HepG2 (cell line): ENCODE results near the gene SPATA33. TPM values are rescaled to one million over a fixed set of nuclear protein-coding genes. Genes with fewer than 3 reads are reported as not detected.
A peak's percentile ranks its signal among the peaks of the same experiment; 100 is the strongest.

Source experiments
- EEA1 ChIP-seq: sonication (generic); formaldehyde crosslinking; IDR thresholded peaks from 2 replicates; pipeline ENCODE4 v1.5.1; 2020; ENCODE audit warnings: mild to moderate bottlenecking, missing genetic modification reagents, borderline replicate concordance
- KMT2B ChIP-seq: IDR thresholded peaks from 2 replicates; pipeline ENCODE4 v1.6.1; 2016; ENCODE audit warnings: missing genetic modification reagents, missing compliant biosample characterization
- MTA3 ChIP-seq: sonication (generic); formaldehyde crosslinking; IDR thresholded peaks from 2 replicates; pipeline ENCODE4 v1.4.0; 2020; ENCODE audit warnings: missing genetic modification reagents
- NCOR1 ChIP-seq: fragments of 200-600 bp; sonication (generic); IDR thresholded peaks from 2 replicates; pipeline ENCODE4 v1.7.0; 2017; ENCODE audit warnings: antibody characterized with exemption, low read length, borderline replicate concordance
- PAF1 ChIP-seq: IDR thresholded peaks from 2 replicates; pipeline ENCODE4 v1.6.1; 2016; ENCODE audit warnings: missing genetic modification reagents, missing compliant biosample characterization
- RELA ChIP-seq: sonication (generic); formaldehyde crosslinking; IDR thresholded peaks from 2 replicates; pipeline ENCODE4 v1.4.0; 2020; ENCODE audit warnings: missing genetic modification reagents
- RFXANK ChIP-seq: IDR thresholded peaks from 2 replicates; pipeline ENCODE4 v1.6.1; 2016
- SALL2 ChIP-seq: sonication (generic); formaldehyde crosslinking; IDR thresholded peaks from 2 replicates; pipeline ENCODE4 v1.8.1; 2023; ENCODE audit warnings: mild to moderate bottlenecking, missing genetic modification reagents, inconsistent platforms
- SIN3A ChIP-seq: IDR thresholded peaks from 2 replicates; pipeline ENCODE4 v1.6.1; 2011; ENCODE audit warnings: low read depth, mild to moderate bottlenecking, control low read depth, low read length, borderline replicate concordance
- SRSF4 ChIP-seq: fragments of 200-400 bp; formaldehyde crosslinking; IDR thresholded peaks from one replicate; pipeline ENCODE4 v1.6.1; 2018; ENCODE audit warnings: mild to moderate bottlenecking, low read depth, low read length, moderate library complexity; ENCODE audit not compliant: poor library complexity, severe bottlenecking
- TCF12 ChIP-seq, 2 experiments: fragments of 450-650 bp in 1 of 2; sonication (generic) in 1 of 2; formaldehyde crosslinking in 1 of 2; IDR thresholded peaks; 2 replicates each; pipeline versions ENCODE4 v1.6.1 to v1.8.0; 2017 to 2022; ENCODE audit warnings: antibody characterized with exemption in 1 of 2, mild to moderate bottlenecking in 1 of 2, missing genetic modification reagents in 1 of 2, moderate library complexity in 1 of 2
- ZNF124 ChIP-seq: sonication (generic); formaldehyde crosslinking; IDR thresholded peaks from 2 replicates; pipeline ENCODE4 v1.4.0; 2020; ENCODE audit warnings: missing genetic modification reagents
- ZNF143 ChIP-seq: sonication (generic); formaldehyde crosslinking; IDR thresholded peaks from 2 replicates; pipeline ENCODE4 v1.4.0; 2020; ENCODE audit warnings: missing genetic modification reagents
- ZNF367 ChIP-seq: sonication (generic); formaldehyde crosslinking; IDR thresholded peaks from 2 replicates; pipeline ENCODE4 v1.4.0; 2020; ENCODE audit warnings: missing genetic modification reagents, borderline replicate concordance
- ZNF441 ChIP-seq: sonication (generic); formaldehyde crosslinking; IDR thresholded peaks from 2 replicates; pipeline ENCODE4 v1.7.0; 2021; ENCODE audit warnings: missing genetic modification reagents, borderline replicate concordance
- ZNF720 ChIP-seq: sonication (generic); formaldehyde crosslinking; IDR thresholded peaks from 2 replicates; pipeline ENCODE4 v1.4.0; 2020; ENCODE audit warnings: missing genetic modification reagents
- ZNF788 ChIP-seq: sonication (generic); formaldehyde crosslinking; IDR thresholded peaks from 2 replicates; pipeline ENCODE4 v1.5.0; 2020; ENCODE audit warnings: mild to moderate bottlenecking, missing genetic modification reagents, borderline replicate concordance
- polyA plus RNA-seq, 8 experiments: library from polyadenylated mRNA; depleted of rRNA in 3 of 8; stranded (reverse) in 7 of 8; unstranded in 1 of 8; fragments of >200 nt; fragmentation: Illumina TruSeq in 4 of 8; extraction: Trizol in 4 of 8; gene quantifications; 2 replicates each; pipeline versions ENCODE4 v1.2.1 to v1.2.3, GENCODE V29; 2011 to 2016; ENCODE audit warnings: low read depth in 4 of 8, missing spikeins in 1 of 8, mixed read lengths in 1 of 8; ENCODE audit not compliant: insufficient read depth in 1 of 8
- total RNA-seq, 5 experiments: library from RNA; depleted of rRNA; stranded (reverse); fragments of >200 nt; fragmentation: Illumina TruSeq; extraction: Trizol; gene quantifications; 2 replicates each; pipeline ENCODE4 v1.2.3, GENCODE V29; 2016; ENCODE audit warnings: low read depth in 1 of 5
- TF ChIP-seq, protein P1 (sequence below): sonication (generic); formaldehyde crosslinking; IDR thresholded peaks from 2 replicates; pipeline ENCODE4 v1.5.1; 2020; ENCODE audit warnings: mild to moderate bottlenecking, missing genetic modification reagents, moderate library complexity
- TF ChIP-seq, protein P2 (sequence below): sonication (generic); formaldehyde crosslinking; IDR thresholded peaks from 2 replicates; pipeline ENCODE4 v1.4.0; 2020; ENCODE audit warnings: missing genetic modification reagents
- TF ChIP-seq, protein P3 (sequence below): sonication (generic); formaldehyde crosslinking; conservative IDR thresholded peaks from 2 replicates; pipeline ENCODE4 v1.8.1; 2023; ENCODE audit warnings: missing genetic modification reagents
- TF ChIP-seq, protein P4 (sequence below): sonication (generic); formaldehyde crosslinking; IDR thresholded peaks from 2 replicates; pipeline ENCODE4 v1.4.0; 2020; ENCODE audit warnings: missing genetic modification reagents

The SPATA33 gene
- total and polyA plus RNA-seq, 2 of the 13 experiments (the other 11 are each of a cell fraction or from before 2014, with no cell fraction given), result 5.7 to 11.0 TPM

DNA sequence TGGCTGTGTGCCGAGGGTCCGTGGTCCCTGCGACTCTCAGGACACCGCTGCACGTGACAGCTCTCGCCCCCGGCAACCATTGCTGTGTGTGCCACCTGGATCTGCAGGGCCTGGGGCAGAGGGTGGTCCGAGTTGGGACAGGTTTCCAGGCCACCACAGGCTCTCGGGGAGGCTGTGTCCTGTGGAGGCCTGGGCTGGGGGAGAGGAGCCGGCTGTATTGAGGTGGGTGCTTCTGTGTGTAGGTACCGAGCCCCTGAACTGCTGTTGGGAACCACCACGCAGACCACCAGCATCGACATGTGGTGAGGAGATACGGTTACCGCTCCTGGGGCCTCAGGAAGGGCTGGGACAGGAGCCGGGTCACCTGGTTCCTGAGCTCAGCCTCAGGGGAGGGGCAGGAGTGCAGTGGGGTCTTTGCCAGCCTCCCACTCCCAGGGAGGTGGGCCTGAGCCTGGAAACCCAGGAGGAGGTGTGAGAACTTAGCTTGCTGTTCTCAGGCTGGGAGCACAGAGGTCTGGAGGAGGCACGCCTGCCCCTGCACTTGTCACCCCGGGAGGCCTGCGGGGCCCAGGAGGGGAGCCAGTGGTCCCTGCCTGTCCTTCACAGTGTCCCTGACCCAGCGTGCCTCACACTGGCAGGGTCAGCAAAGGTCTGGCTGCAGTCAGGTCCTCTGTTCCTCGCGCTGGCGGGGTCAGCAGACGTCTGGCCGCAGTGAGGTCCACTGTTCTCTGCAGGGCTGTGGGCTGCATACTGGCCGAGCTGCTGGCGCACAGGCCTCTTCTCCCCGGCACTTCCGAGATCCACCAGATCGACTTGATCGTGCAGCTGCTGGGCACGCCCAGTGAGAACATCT, 36.5 kb downstream of the SPATA33 start (continued):
- TF ChIP-seq SRSF4 (no peak), SIN3A (no peak), RELA (CRISPR knock-in tag) (no peak), TCF12 (IDR thresholded peaks at IDR 0.05) (no peak), TCF12 (CRISPR knock-in tag; IDR thresholded peaks at IDR 0.05) (no peak), EEA1 (CRISPR knock-in tag) (no peak), SALL2 (CRISPR knock-in tag) (no peak), ZNF441 (CRISPR knock-in tag) (no peak), NCOR1 (peak; percentile 50; the same call in 1 of the 2 replicates), ZNF367 (CRISPR knock-in tag) (no peak), RFXANK (CRISPR knock-in tag) (no peak), PAF1 (CRISPR knock-in tag) (no peak), ZNF720 (CRISPR knock-in tag) (no peak), ZNF143 (CRISPR knock-in tag) (no peak), ZNF124 (CRISPR knock-in tag) (no peak), KMT2B (no peak), ZNF788 (peak; percentile 14), MTA3 (CRISPR knock-in tag) (no peak)
- TF ChIP-seq, protein P1, sequence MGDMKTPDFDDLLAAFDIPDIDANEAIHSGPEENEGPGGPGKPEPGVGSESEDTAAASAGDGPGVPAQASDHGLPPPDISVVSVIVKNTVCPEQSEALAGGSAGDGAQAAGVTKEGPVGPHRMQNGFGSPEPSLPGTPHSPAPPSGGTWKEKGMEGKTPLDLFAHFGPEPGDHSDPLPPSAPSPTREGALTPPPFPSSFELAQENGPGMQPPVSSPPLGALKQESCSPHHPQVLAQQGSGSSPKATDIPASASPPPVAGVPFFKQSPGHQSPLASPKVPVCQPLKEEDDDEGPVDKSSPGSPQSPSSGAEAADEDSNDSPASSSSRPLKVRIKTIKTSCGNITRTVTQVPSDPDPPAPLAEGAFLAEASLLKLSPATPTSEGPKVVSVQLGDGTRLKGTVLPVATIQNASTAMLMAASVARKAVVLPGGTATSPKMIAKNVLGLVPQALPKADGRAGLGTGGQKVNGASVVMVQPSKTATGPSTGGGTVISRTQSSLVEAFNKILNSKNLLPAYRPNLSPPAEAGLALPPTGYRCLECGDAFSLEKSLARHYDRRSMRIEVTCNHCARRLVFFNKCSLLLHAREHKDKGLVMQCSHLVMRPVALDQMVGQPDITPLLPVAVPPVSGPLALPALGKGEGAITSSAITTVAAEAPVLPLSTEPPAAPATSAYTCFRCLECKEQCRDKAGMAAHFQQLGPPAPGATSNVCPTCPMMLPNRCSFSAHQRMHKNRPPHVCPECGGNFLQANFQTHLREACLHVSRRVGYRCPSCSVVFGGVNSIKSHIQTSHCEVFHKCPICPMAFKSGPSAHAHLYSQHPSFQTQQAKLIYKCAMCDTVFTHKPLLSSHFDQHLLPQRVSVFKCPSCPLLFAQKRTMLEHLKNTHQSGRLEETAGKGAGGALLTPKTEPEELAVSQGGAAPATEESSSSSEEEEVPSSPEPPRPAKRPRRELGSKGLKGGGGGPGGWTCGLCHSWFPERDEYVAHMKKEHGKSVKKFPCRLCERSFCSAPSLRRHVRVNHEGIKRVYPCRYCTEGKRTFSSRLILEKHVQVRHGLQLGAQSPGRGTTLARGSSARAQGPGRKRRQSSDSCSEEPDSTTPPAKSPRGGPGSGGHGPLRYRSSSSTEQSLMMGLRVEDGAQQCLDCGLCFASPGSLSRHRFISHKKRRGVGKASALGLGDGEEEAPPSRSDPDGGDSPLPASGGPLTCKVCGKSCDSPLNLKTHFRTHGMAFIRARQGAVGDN, result peak; percentile 78
- TF ChIP-seq, protein P2, sequence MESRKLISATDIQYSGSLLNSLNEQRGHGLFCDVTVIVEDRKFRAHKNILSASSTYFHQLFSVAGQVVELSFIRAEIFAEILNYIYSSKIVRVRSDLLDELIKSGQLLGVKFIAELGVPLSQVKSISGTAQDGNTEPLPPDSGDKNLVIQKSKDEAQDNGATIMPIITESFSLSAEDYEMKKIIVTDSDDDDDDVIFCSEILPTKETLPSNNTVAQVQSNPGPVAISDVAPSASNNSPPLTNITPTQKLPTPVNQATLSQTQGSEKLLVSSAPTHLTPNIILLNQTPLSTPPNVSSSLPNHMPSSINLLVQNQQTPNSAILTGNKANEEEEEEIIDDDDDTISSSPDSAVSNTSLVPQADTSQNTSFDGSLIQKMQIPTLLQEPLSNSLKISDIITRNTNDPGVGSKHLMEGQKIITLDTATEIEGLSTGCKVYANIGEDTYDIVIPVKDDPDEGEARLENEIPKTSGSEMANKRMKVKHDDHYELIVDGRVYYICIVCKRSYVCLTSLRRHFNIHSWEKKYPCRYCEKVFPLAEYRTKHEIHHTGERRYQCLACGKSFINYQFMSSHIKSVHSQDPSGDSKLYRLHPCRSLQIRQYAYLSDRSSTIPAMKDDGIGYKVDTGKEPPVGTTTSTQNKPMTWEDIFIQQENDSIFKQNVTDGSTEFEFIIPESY (CRISPR knock-in tag), result peak; percentile 95
- TF ChIP-seq, protein P3, sequence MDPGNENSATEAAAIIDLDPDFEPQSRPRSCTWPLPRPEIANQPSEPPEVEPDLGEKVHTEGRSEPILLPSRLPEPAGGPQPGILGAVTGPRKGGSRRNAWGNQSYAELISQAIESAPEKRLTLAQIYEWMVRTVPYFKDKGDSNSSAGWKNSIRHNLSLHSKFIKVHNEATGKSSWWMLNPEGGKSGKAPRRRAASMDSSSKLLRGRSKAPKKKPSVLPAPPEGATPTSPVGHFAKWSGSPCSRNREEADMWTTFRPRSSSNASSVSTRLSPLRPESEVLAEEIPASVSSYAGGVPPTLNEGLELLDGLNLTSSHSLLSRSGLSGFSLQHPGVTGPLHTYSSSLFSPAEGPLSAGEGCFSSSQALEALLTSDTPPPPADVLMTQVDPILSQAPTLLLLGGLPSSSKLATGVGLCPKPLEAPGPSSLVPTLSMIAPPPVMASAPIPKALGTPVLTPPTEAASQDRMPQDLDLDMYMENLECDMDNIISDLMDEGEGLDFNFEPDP (CRISPR knock-in tag), result no peak
- TF ChIP-seq, protein P4, sequence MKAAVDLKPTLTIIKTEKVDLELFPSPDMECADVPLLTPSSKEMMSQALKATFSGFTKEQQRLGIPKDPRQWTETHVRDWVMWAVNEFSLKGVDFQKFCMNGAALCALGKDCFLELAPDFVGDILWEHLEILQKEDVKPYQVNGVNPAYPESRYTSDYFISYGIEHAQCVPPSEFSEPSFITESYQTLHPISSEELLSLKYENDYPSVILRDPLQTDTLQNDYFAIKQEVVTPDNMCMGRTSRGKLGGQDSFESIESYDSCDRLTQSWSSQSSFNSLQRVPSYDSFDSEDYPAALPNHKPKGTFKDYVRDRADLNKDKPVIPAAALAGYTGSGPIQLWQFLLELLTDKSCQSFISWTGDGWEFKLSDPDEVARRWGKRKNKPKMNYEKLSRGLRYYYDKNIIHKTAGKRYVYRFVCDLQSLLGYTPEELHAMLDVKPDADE (CRISPR knock-in tag), result no peak
